Measurements from ENCODE around the gene DOCK2. TPM values are rescaled to one million over a fixed set of nuclear protein-coding genes. Genes with fewer than 3 reads are reported as not detected.

Gene DOCK2
- total RNA-seq, 1 donor from 2014 or later: 217 TPM

GRCh38 chr5:169864483-169864882, 227.4 kb downstream of the DOCK2 start:
- no peaks in the 10 kb centered on the region for H3K27me3 Mint-ChIP-seq (ENCODE audit: low read depth)
- DNase-seq (ENCODE audit: low spot score): no peak
- H3K9me3 Mint-ChIP-seq: no peaks in the 10 kb centered on the region
- H3K4me3 Mint-ChIP-seq (ENCODE audit: low read depth): no peak overlapping the region
- peaks cover 38% of the 10 kb centered on the region for H3K36me3 Mint-ChIP-seq (ENCODE audit: low read depth)
- H3K4me1 Mint-ChIP-seq (ENCODE audit: low read depth): peaks cover 27% of the 10 kb centered on the region
- intact Hi-C loops (cut with micrococcal nuclease): no loop called here
- no peak overlapping the region for H3K27ac Mint-ChIP-seq

GRCh38 chr5:169867347-169867746, 230.3 kb downstream of the DOCK2 start:
- Mint-ChIP-seq H3K4me1 (ENCODE audit: low read depth) (peaks cover 12% of the 10 kb centered on the region), H3K27ac (no peak overlapping the region), H3K36me3 (ENCODE audit: low read depth) (peaks cover 29% of the 10 kb centered on the region), H3K9me3 (no peaks in the 10 kb centered on the region), H3K4me3 (ENCODE audit: low read depth) (no peak overlapping the region), H3K27me3 (ENCODE audit: low read depth) (no peaks in the 10 kb centered on the region)
- intact Hi-C loops (cut with micrococcal nuclease): no loop called here
- DNase-seq (ENCODE audit: low spot score): no peak

- Mint-ChIP-seq H3K27me3 (ENCODE audit: low read depth) (no peaks in the 10 kb centered on the region), H3K27ac (no peak overlapping the region), H3K4me1 (ENCODE audit: low read depth) (peaks cover 12% of the 10 kb centered on the region), H3K9me3 (no peaks in the 10 kb centered on the region), H3K36me3 (ENCODE audit: low read depth) (peaks cover 31% of the 10 kb centered on the region), H3K4me3 (ENCODE audit: low read depth) (no peak overlapping the region)
- intact Hi-C loops (cut with micrococcal nuclease): no loop called here
- DNase-seq (ENCODE audit: low spot score): no peak
Observed at GRCh38 chr5:169869066-169869465, 232.0 kb downstream of the DOCK2 start.

GRCh38 chr5:169870211-169870610, 233.1 kb downstream of the DOCK2 start:
- no peak for DNase-seq (ENCODE audit: low spot score)
- H3K36me3 Mint-ChIP-seq (ENCODE audit: low read depth): peaks cover 27% of the 10 kb centered on the region
- peaks cover 14% of the 10 kb centered on the region for H3K4me1 Mint-ChIP-seq (ENCODE audit: low read depth)
- intact Hi-C loops (cut with micrococcal nuclease): no loop called here
- H3K27ac Mint-ChIP-seq: no peak overlapping the region
- H3K9me3 Mint-ChIP-seq: no peaks in the 10 kb centered on the region
- no peaks in the 10 kb centered on the region for H3K27me3 Mint-ChIP-seq (ENCODE audit: low read depth)
- no peak overlapping the region for H3K4me3 Mint-ChIP-seq (ENCODE audit: low read depth)

GRCh38 chr5:169871826-169872490, 234.9 kb downstream of the DOCK2 start:
- no peak overlapping the region for H3K27ac Mint-ChIP-seq
- intact Hi-C loops (cut with micrococcal nuclease): no loop called here
- DNase-seq (ENCODE audit: low spot score): no peak
- peaks cover 29% of the 10 kb centered on the region for H3K36me3 Mint-ChIP-seq (ENCODE audit: low read depth)
- H3K4me1 Mint-ChIP-seq (ENCODE audit: low read depth): peaks cover 11% of the 10 kb centered on the region
- H3K9me3 Mint-ChIP-seq: no peaks in the 10 kb centered on the region
- H3K4me3 Mint-ChIP-seq (ENCODE audit: low read depth): no peak overlapping the region
- no peaks in the 10 kb centered on the region for H3K27me3 Mint-ChIP-seq (ENCODE audit: low read depth)

GRCh38 chr5:169873642-169874041, 236.6 kb downstream of the DOCK2 start:
- Mint-ChIP-seq H3K4me3 (ENCODE audit: low read depth) (no peak overlapping the region), H3K27ac (no peak overlapping the region), H3K9me3 (no peaks in the 10 kb centered on the region), H3K27me3 (ENCODE audit: low read depth) (no peaks in the 10 kb centered on the region), H3K4me1 (ENCODE audit: low read depth) (peaks cover 9% of the 10 kb centered on the region), H3K36me3 (ENCODE audit: low read depth) (peaks cover 26% of the 10 kb centered on the region)
- intact Hi-C loops (cut with micrococcal nuclease): no loop called here
- no peak for DNase-seq (ENCODE audit: low spot score)

- Mint-ChIP-seq H3K36me3 (ENCODE audit: low read depth) (peaks cover 30% of the 10 kb centered on the region), H3K4me3 (ENCODE audit: low read depth) (no peak overlapping the region), H3K27ac (no peak overlapping the region), H3K27me3 (ENCODE audit: low read depth) (no peaks in the 10 kb centered on the region), H3K9me3 (no peaks in the 10 kb centered on the region), H3K4me1 (ENCODE audit: low read depth) (peaks cover 9% of the 10 kb centered on the region)
- no peak for DNase-seq (ENCODE audit: low spot score)
- intact Hi-C loops (cut with micrococcal nuclease): no loop called here
Observed at GRCh38 chr5:169874621-169875020, 237.5 kb downstream of the DOCK2 start.

- H3K27ac Mint-ChIP-seq: no peak overlapping the region
- H3K4me3 Mint-ChIP-seq (ENCODE audit: low read depth): no peak overlapping the region
- H3K27me3 Mint-ChIP-seq (ENCODE audit: low read depth): no peaks in the 10 kb centered on the region
- H3K9me3 Mint-ChIP-seq: no peaks in the 10 kb centered on the region
- intact Hi-C loops (cut with micrococcal nuclease): no loop called here
- DNase-seq (ENCODE audit: low spot score): no peak
- peaks cover 34% of the 10 kb centered on the region for H3K36me3 Mint-ChIP-seq (ENCODE audit: low read depth)
- peaks cover 6% of the 10 kb centered on the region for H3K4me1 Mint-ChIP-seq (ENCODE audit: low read depth)
Observed at GRCh38 chr5:169875091-169875728, 238.1 kb downstream of the DOCK2 start.

- Mint-ChIP-seq H3K27me3 (ENCODE audit: low read depth) (no peaks in the 10 kb centered on the region), H3K4me3 (ENCODE audit: low read depth) (no peak overlapping the region), H3K4me1 (ENCODE audit: low read depth) (peaks cover 6% of the 10 kb centered on the region), H3K27ac (no peak overlapping the region), H3K36me3 (ENCODE audit: low read depth) (peaks cover 34% of the 10 kb centered on the region), H3K9me3 (no peaks in the 10 kb centered on the region)
- intact Hi-C loops (cut with micrococcal nuclease): no loop called here
- DNase-seq (ENCODE audit: low spot score): no peak
Observed at GRCh38 chr5:169875731-169876130, 238.7 kb downstream of the DOCK2 start.

GRCh38 chr5:169876386-169876785, 239.3 kb downstream of the DOCK2 start:
- no peak for DNase-seq (ENCODE audit: low spot score)
- Mint-ChIP-seq H3K4me1 (ENCODE audit: low read depth) (peaks cover 6% of the 10 kb centered on the region), H3K27ac (no peak overlapping the region), H3K27me3 (ENCODE audit: low read depth) (no peaks in the 10 kb centered on the region), H3K9me3 (no peaks in the 10 kb centered on the region), H3K36me3 (ENCODE audit: low read depth) (peaks cover 34% of the 10 kb centered on the region), H3K4me3 (ENCODE audit: low read depth) (no peak overlapping the region)
- intact Hi-C loops (cut with micrococcal nuclease): no loop called here

GRCh38 chr5:169880012-169880663, 243.1 kb downstream of the DOCK2 start:
- Mint-ChIP-seq H3K9me3 (no peaks in the 10 kb centered on the region), H3K27ac (no peak overlapping the region), H3K36me3 (ENCODE audit: low read depth) (peaks cover 33% of the 10 kb centered on the region), H3K27me3 (ENCODE audit: low read depth) (no peaks in the 10 kb centered on the region), H3K4me3 (ENCODE audit: low read depth) (no peak overlapping the region), H3K4me1 (ENCODE audit: low read depth) (peaks cover 4% of the 10 kb centered on the region)
- intact Hi-C loops (cut with micrococcal nuclease): no loop called here
- no peak for DNase-seq (ENCODE audit: low spot score)

- Mint-ChIP-seq H3K36me3 (ENCODE audit: low read depth) (peaks cover 28% of the 10 kb centered on the region), H3K4me3 (ENCODE audit: low read depth) (no peak overlapping the region), H3K27ac (no peak overlapping the region), H3K4me1 (ENCODE audit: low read depth) (peaks cover 4% of the 10 kb centered on the region), H3K9me3 (no peaks in the 10 kb centered on the region), H3K27me3 (ENCODE audit: low read depth) (no peaks in the 10 kb centered on the region)
- intact Hi-C loops (cut with micrococcal nuclease): no loop called here
- no peak for DNase-seq (ENCODE audit: low spot score)
Observed at GRCh38 chr5:169880785-169881184, 243.7 kb downstream of the DOCK2 start.

- Mint-ChIP-seq H3K27me3 (ENCODE audit: low read depth) (no peaks in the 10 kb centered on the region), H3K27ac (no peak overlapping the region), H3K4me1 (ENCODE audit: low read depth) (no peaks in the 10 kb centered on the region), H3K4me3 (ENCODE audit: low read depth) (no peak overlapping the region), H3K36me3 (ENCODE audit: low read depth) (peaks cover 27% of the 10 kb centered on the region), H3K9me3 (no peaks in the 10 kb centered on the region)
- intact Hi-C loops (cut with micrococcal nuclease): no loop called here
- no peak for DNase-seq (ENCODE audit: low spot score)
Observed at GRCh38 chr5:169881702-169882303, 244.7 kb downstream of the DOCK2 start.

Measured in activated T-helper 2 cell treated with anti-CD3 and anti-CD28 coated beads, Interferon-gamma antibody, Interleukin-2, Interleukin-4, amounts not matched to agents 10 μg/mL and 5 μg/mL and 100 μg/mL, durations not matched to agents 14 hours and 24 hours and 36 hours (primary cell).